GM18508 (cell line): ENCODE results near the gene FOXB1.

Experiments used
- ATAC-seq: cut with Tn5 transposase; IDR thresholded peaks from one replicate; pipeline ENCODE4 v1.9.1; 2021; ENCODE audit warnings: moderate number of reproducible peaks; ENCODE audit not compliant: insufficient read depth, unreplicated experiment

FOXB1 gene

DNA sequence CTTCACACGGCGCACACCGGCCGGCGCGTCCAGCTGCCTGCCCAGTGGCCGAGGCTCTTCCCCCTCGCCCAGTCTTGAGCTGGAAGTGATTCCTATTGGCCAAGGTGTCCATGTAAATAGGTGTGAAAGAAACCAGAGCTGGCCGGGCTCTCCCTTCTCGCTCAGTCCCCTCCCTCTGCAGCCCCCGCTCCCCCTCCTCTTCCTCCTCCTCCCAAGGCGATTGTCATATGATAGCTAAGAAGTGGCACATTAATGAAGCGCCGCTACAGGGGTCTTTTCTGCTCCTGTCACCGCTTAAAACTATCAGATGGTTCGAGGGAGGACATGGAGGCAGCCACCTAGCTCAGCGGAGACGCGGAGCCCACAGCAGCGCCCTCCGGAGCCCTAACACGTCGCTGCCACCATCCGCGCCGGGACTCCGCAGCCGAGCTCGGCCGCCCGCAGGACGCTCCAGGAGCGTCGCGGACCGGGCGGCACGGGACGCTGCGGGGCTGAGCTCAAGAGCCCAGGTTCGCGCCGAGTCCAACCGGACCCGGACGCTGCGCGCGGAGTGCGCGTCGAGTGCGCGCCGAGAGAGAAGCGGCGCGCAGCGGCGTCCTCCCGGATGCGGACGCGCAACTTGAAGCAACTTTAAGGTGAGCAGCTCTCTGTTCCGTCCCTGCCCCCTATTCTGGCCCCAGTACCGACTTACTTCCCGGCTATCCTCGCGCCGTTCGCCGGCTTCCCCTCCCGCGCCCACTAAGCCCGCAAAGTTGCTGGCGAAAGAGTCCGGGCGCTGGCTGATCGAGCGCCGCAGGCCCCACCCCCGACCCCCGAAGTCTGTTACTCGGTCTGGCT, at the start of gene FOXB1:
Gene FOXB1, plus strand, starts transcription at position 303 of the 837 bp plus-strand sequence. CDS start 653 bp downstream, outside the sequence.
- ATAC-seq = no peak

DNA sequence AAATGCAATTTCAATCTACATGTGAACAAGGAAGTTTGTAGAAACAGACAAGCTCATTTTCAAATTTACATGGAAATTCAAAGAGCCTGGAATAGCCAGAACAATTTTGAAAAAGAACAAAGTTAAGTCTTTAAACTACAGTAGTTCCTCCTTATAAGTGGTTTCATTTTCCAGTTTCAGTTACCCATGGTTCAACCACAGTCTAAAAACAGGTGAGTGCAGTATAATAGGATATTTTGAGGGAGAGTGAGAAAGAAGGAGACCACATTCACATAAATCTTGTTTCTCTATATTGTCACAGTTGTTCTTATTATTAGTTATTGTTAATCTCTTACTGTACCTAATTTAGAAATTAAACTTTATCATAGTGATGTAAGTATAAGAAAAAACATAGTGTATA, 45.8 kb upstream of the FOXB1 start:
- ATAC-seq = no peak

DNA sequence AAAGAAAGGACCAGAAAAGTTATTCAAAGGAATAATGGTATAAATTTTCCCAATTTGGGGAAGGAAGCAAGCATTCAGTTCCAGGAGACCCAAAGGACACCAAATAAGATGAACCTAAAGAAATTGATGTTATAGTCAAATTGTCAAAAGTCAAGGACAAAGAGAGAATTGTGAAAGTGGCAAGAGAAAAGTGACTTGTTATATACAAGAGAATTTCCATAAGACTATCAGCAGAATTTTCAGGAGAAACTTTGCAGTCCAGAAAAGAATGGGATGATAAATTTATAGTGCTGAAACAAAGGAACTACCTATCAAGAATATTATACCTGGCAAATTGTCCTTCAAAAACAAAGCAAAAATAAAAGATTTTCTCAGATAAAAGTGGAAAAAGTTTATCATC, 43.8 kb upstream of the FOXB1 start:
- ATAC-seq = no peak

DNA sequence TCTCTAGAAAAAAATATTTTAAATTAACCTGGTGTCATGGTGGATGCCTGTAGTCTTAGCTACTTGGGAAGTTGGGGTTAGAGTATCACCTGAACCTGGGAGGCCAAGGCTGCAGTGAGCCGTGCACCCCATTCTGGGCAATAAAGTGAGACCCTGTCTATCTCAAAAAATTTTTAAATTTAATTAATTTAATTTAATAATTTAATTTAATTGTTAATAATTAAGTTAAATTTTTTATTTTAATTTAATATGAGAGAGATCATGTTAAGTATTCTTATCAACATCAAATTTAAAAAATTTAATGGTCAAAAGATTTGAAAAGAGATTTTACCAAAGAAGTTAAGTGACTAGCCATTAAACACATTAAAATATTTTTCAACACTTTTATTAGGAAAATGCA, 40.8 kb upstream of the FOXB1 start:
- no peak for ATAC-seq

DNA sequence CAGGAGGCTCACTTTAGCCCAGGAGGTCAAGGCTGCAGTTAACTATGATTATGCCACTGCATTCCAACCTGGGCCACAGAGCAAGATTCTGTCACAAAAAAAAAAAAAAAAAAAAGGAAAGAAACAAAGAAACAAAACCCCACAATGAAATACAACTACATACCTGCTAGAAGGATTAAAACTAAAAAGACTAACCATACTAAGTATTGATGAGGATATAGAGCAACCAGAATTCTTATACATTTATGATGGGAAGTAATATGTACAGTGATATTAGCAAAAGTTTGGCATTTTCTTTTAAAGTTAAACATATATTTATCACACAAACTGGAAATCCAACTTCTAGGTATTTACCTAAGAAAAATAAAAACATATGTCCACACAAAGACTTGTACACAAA, 40.2 kb upstream of the FOXB1 start:
- ATAC-seq = no peak

DNA sequence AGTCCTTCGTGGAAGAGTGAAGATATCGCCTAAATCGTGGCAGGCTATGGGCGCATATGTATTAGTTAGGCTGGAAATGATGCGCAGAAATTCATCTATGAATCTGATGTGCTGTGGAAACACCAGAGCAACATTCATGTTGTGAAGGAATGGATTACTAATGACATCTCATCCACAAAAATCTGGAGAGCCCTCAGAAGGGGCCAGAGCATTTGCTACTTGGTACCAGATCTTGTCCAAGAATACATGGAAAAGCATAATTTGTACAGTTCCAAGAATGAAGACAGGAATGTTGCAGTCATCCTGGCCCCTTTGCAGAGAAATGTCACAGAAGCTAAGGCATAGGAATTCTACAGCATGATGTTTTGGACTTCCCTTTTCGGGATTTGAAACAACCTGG, 38.4 kb upstream of the FOXB1 start:
- no peak for ATAC-seq

GRCh38 chr15:59966262-59966661, 37.8 kb upstream of the FOXB1 start:
- no peak for ATAC-seq

DNA sequence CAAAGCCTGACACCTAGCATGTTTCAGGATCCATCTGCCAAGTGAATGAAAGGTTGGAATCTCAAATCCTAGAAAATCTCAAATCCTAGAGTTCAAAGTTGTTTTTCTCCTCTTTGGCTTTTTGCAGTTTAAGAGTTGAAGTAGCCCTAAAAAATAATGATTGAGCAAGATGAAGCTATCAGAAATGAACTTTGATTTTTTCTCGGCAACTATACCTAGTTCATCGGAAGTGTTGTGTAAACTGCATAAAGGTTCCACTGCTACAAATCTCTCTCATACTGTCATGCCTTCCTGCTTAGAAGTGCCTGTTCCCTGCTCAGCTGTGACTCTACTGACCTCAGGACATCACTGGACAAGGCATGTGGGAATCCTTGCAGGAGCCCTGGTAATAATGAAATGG, 35.8 kb upstream of the FOXB1 start:
- no peak for ATAC-seq

- ATAC-seq = no peak
Measured at GRCh38 chr15:59972241-59972640, 31.9 kb upstream of the FOXB1 start.

DNA sequence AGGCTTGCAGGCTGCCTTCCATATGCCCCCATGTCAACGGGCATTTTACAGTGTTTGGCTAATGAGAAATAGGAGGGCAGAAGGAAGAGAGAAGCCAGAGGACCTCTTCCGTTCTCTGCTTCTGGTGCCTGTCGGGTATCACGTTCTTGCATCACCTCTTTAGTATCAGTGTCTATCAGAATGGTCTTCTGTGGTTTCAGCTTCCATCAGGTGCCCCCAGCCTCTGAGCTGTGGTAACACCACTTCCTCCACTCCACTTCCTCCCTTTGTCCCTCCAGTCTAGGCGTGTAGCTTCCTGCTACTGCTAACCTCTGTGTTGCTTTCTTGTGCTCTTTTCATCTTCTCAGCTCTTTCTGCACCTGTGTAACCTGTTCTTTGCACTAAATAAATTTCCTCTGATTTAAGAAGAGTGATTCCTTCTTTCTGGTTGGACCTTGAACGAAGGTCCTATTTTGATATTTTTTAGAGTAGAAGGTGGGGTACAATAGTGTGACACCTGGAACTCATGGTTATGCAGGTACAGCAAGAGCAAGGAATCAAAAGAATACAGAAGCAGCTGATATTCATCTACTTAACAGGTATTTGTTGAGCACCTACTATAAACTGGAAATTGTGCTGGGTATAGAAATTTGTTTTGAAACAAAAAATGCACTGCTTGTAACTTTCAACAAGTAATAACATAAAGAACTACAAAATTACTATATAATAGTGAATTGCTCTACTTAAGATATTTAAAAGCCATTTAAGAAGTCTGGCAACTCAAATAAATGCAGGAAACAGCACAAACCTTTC, 27.4 kb upstream of the FOXB1 start:
- no peak for ATAC-seq

GRCh38 chr15:59991834-59992233, 12.3 kb upstream of the FOXB1 start:
- ATAC-seq = no peak

GRCh38 chr15:59993041-59993750, 10.9 kb upstream of the FOXB1 start:
- no peak for ATAC-seq

DNA sequence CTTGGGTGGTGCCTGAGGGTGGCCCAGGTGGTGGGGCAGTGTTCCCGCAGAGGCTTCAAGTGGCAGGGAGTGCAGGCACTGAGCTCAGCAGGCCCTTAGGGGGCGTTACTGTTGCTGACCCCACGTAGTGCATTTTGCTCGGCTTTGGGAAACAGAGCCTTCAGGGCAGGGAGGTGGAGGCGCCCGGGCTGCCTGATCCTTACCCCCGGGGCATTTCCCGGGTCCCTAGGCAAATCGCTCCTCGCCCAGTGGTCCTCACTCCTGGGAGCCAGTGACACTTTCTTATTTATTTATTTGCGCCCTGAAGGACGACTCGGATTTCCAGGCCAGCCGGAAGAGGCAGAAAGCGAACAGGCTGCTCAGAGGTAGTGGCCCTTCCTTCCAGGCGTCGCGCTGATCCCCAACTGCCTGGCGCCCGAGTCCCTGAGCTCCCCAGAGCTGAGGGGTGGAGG, 10.1 kb upstream of the FOXB1 start:
- no peak for ATAC-seq

DNA sequence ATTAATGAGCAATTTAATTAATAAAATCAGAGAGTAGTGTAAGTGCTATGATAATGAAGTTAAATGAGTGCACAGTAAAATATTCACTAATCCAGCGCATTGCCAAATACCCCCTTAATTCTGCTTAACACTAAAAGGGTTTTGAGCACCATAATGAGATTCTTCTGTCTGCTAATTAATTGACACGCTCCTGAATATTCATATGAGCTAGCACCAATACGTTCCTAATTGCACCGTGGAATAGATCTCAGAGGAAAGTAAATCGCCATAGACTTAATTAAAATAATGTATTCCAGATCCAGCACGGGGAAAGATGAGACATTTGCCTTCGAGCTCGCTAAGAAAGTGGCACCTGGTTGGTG, 9.6 kb upstream of the FOXB1 start:
- no peak for ATAC-seq

- no peak for ATAC-seq
Measured at GRCh38 chr15:59994888-59995557, 9.1 kb upstream of the FOXB1 start.

DNA sequence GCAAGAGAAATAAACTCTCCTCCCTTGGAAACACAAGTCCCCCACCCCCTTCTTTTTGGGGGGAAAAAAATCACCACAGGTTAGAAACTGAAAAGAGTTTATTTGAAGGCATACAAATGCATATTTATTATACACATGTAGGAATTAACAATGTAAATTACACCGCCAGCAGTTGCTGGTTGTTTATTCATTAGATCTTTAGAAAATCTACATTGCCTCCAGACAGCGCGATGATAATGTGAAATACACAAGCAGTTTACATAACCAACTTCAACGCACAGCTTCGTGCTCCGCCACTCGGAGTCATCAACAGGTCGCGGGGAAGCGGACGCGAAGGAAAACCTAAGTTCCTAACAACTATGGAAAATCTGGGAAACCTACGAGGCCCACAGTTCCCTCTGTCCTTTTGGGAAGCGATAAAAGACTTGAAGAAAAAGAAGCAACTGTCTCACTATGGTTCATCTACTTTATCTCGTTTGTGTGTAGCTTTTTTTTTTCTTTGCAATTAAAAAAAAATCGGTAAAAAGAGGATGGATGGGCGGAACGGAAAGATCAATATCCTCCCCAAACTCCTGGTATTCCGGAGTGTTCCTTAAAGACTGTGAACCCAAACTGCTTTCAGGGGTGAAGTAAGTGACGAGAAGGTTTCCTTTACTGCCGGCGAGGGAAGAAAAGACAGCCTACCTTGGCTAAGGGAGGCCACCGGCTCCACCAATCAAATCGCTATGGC, 8.4 kb upstream of the FOXB1 start:
- ATAC-seq = no peak

DNA sequence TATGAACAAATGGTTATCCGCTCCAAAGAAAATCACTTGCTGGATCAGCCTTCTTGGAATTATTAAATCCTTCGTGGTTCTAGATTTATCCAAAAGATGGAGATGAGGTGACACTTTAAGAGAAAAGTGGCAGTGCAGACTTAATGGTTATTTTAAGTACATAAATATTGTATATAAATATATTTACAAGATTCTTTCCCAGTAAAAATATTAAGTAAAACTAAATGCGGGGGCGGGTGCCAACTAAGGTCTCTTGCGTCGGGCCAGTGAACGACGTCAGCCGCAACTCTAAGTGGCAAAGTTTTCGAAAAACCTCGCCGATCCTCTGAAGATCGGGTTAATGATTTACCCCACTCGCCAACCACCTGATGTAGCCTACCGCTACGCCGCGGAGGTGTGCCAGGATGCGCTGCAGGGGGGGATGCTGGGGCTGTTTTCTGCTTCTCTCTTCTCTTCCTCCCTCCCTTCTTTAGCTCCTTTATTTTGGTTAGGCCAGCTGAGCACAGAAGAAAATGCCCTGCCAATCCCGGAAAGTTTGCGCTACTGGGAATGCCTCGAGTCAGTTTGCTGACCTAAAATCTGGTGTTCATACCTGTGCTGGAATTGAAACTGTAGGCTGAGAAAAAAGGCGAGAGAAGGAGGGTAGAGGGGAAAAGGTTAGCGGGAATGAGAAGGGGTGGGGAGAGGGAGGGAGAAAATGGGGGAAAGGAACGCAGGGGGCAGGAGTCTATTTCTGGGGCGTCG, 7.6 kb upstream of the FOXB1 start:
- no peak for ATAC-seq

- no peak for ATAC-seq
Measured at GRCh38 chr15:59997070-59997701, 6.9 kb upstream of the FOXB1 start.
